PFSK-1 (cell line): ENCODE data around the gene HES4.

Experiments
- FOXP2 ChIP-seq: optimal IDR thresholded peaks from 2 replicates; pipeline ENCODE3; 2011; ENCODE audit warnings: borderline replicate concordance, control low read depth, inconsistent platforms; ENCODE audit not compliant: insufficient read depth; ENCODE audit errors: extremely low read length, extremely low read depth
- POLR2AphosphoS5 ChIP-seq: IDR thresholded peaks from 2 replicates; pipeline ENCODE4 v1.6.1; 2012; ENCODE audit warnings: low read depth, mild to moderate bottlenecking, control low read depth, low read length, moderate library complexity
- REST ChIP-seq, 2 experiments: IDR thresholded peaks; 2 replicates each; pipeline versions ENCODE4 v1.6.1 to v1.8.0; 2011 to 2012; ENCODE audit warnings: low read depth in 2 of 2, low read length in 2 of 2, control low read depth in 1 of 2, inconsistent platforms in 1 of 2, mild to moderate bottlenecking in 1 of 2, moderate library complexity in 1 of 2; ENCODE audit not compliant: insufficient read depth in 1 of 2
- SIN3A ChIP-seq: IDR thresholded peaks from 2 replicates; pipeline ENCODE4 v1.6.1; 2012; ENCODE audit warnings: mild to moderate bottlenecking, low read length, moderate library complexity, borderline replicate concordance; ENCODE audit not compliant: insufficient read depth
- TAF1 ChIP-seq: IDR thresholded peaks from 2 replicates; pipeline ENCODE4 v1.6.1; 2012; ENCODE audit warnings: low read length, control low read depth, borderline replicate concordance; ENCODE audit not compliant: insufficient read depth

The HES4 gene

GRCh38 chr1:958823-959730, 40.8 kb downstream of the HES4 start, which contains the start of gene NOC2L:
Gene NOC2L, minus strand, starts transcription at chr1:959256. Its CDS starts 16 bp downstream, at chr1:959240.
- no peak for TF ChIP-seq FOXP2
- TF ChIP-seq TAF1: peak; percentile 66; the same call in 1 of the 2 replicates
- TF ChIP-seq POLR2AphosphoS5: peak; percentile 54
- TF ChIP-seq REST (IDR thresholded peaks at IDR 0.05; ENCODE audit: insufficient read depth in 1 of 2, low read depth in 2 of 2, low read length in 2 of 2): no peak
- TF ChIP-seq SIN3A: no peak

- TF ChIP-seq SIN3A (no peak), REST (IDR thresholded peaks at IDR 0.05; ENCODE audit: insufficient read depth in 1 of 2, low read depth in 2 of 2, low read length in 2 of 2) (no peak), FOXP2 (no peak), TAF1 (no peak), POLR2AphosphoS5 (no peak)
Measured at GRCh38 chr1:956636-957035, 43.3 kb downstream of the HES4 start.

GRCh38 chr1:955474-955873, 44.4 kb downstream of the HES4 start:
- no peak for TF ChIP-seq POLR2AphosphoS5
- no peak for TF ChIP-seq SIN3A
- no peak for TF ChIP-seq REST (IDR thresholded peaks at IDR 0.05; ENCODE audit: insufficient read depth in 1 of 2, low read depth in 2 of 2, low read length in 2 of 2)
- no peak for TF ChIP-seq FOXP2
- no peak for TF ChIP-seq TAF1

GRCh38 chr1:954927-955326, 45.0 kb downstream of the HES4 start:
- TF ChIP-seq TAF1 (no peak), REST (IDR thresholded peaks at IDR 0.05; ENCODE audit: insufficient read depth in 1 of 2, low read depth in 2 of 2, low read length in 2 of 2) (no peak), POLR2AphosphoS5 (no peak), SIN3A (no peak), FOXP2 (no peak)
